ENCODE results near the gene SYT6. TPM values are rescaled to one million over a fixed set of nuclear protein-coding genes. Genes with fewer than 3 reads are reported as not detected.

SYT6 gene
- total and polyA plus RNA-seq, 2 of the 13 experiments (the other 11 are each of a cell fraction or from before 2014, with no cell fraction given), result not detected

DNA sequence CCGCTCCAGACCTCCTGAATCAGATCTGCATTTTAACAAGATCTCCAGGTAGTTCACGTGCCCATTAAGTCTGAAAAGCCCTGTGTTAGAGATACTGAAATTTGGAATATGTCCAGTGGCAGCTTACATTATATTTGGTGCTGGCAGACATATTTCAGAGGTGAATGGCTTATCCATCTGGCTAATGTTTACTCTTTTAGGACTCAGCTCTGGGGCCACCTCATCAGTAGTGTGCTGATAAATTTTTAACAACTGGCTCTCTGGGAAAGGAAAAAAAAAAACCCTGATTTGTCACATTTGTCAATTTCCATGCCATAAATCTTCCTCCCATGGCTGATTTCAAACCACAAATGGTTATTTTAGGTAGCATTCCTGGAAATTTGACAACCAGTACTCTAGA is 25.3 kb upstream of the SYT6 start:
- no peak overlapping the region for H2AFZ ChIP-seq (ENCODE audit: low read length)
- no peak overlapping the region for H3K27ac ChIP-seq (ENCODE audit: extremely low read length, insufficient read depth, low read length)
- no peaks in the 10 kb centered on the region for H3K79me2 ChIP-seq (ENCODE audit: insufficient read depth, low read length)
- ChIA-PET POLR2A (no interaction called here), CTCF (ENCODE audit: low intra/inter-chr PET ratio, low total read pairs) (no interaction called here)
- peaks cover 0 to 7% of the 10 kb centered on the region in 2 experiments; a peak in 2 of 5 replicates for H3K27me3 ChIP-seq (ENCODE audit: control insufficient read depth in 1 of 2, insufficient read depth in 2 of 2, low read length in 2 of 2)
- intact Hi-C loops (cut with micrococcal nuclease; ENCODE audit: unreplicated experiment), result no loop called here
- H3K4me3 ChIP-seq (replicated peaks in 1 of 3; ENCODE audit: insufficient read depth in 1 of 3, low read depth in 2 of 3, low read length in 3 of 3), result no peak overlapping the region
- WGBS (ENCODE audit: low lambda C conversion rate), result 42% methylated on average over 2 of the region's 2 CpGs
- DNase-seq (ENCODE audit: low spot score) (no peak), FAIRE-seq (no peak), ATAC-seq (no peak)
- H3K9me3 ChIP-seq (ENCODE audit: low read length), result no peaks in the 10 kb centered on the region
- TF ChIP-seq BRCA1 (CRISPR knock-in tag; IDR thresholded peaks at IDR 0.05) (no peak), PRDM15 (CRISPR knock-in tag; IDR thresholded peaks at IDR 0.05) (no peak), KLF13 (CRISPR knock-in tag; IDR thresholded peaks at IDR 0.05) (no peak), XRCC5 (optimal IDR thresholded peaks at IDR 0.05; ENCODE audit: low read length) (no peak), CREM (IDR thresholded peaks at IDR 0.05) (no peak), CREM (CRISPR knock-in tag; IDR thresholded peaks at IDR 0.05) (no peak), ZNF30 (CRISPR knock-in tag; IDR thresholded peaks at IDR 0.05) (no peak), ZUFSP (CRISPR knock-in tag; IDR thresholded peaks at IDR 0.05; ENCODE audit: borderline replicate concordance) (no peak), ZNF747 (CRISPR knock-in tag; IDR thresholded peaks at IDR 0.05; ENCODE audit: borderline replicate concordance) (no peak)
- H4K20me1 ChIP-seq (ENCODE audit: insufficient read depth, low read length), result no peaks in the 10 kb centered on the region
- H3K4me1 ChIP-seq (ENCODE audit: insufficient read depth, low read length), result peaks cover 6% of the 10 kb centered on the region; the same call in 1 of the 2 replicates
- H3K9ac ChIP-seq (ENCODE audit: insufficient read depth, low read depth, low read length), result no peak overlapping the region
- BruUV-seq (replicated peaks), result no TSS peak
- no peaks in the 10 kb centered on the region for H3K36me3 ChIP-seq (replicated peaks in 1 of 2; ENCODE audit: control insufficient read depth in 1 of 2, insufficient read depth in 2 of 2, low read length in 2 of 2)
- in situ Hi-C loops (cut with HindIII; ENCODE audit: extremely low pct_ligation_motif_present, low pct_unique_long_range_greater_than_20kb), result no loop called here
- no peak overlapping the region for H3K4me2 ChIP-seq (ENCODE audit: low read depth, low read length)

Data from HepG2 (cell line).